Measurements from ENCODE around the gene SUPT16H.
A peak's percentile ranks its signal among the peaks of the same experiment; 100 is the strongest.

DNA sequence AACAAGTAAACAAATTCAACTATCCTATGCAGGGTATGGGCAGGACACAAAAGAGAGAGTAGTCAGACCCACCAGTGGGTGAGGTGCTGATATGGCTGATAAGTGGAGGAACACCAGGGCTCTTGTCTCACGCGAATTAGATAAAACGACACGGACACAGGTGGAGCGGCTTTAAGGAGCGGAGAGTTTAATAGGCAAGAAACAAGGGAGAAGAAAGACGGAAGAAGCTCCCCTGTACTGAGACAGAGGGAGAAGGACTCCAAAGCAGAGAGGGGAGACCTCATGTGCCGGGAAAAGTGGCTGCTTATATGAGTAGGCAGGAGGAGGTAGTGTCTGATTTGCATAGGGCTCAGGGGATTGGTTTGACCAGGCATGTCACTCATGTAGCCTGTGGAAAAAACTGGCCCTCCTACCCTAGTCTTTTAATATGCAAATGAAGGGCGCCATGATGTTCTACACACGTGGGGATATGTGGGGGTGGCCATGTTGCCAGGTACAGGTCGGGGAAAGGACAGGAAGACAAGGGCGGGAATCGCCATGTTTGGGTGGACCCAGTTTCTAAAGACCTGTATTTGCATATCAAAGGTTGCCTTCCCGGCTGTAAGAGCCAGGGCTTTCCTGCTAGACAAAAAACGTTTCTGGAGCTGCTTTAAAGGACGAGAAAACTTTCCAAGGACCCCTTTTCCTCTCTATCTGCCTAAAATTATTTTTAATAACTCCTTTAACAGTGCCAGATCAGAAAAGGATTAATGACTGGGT, 75.2 kb downstream of the SUPT16H start:
- TF ChIP-seq POLR2AphosphoS5 (IDR thresholded peaks at IDR 0.05) (no peak), TAF1 (IDR thresholded peaks at IDR 0.05; ENCODE audit: low read depth) (no peak), MXI1 (conservative IDR thresholded peaks at IDR 0.05; ENCODE audit: poor library complexity, severe bottlenecking) (peak; percentile 68), EP300 (conservative IDR thresholded peaks at IDR 0.05; ENCODE audit: poor library complexity, severe bottlenecking) (no peak)
- TF ChIP-seq, protein P1, sequence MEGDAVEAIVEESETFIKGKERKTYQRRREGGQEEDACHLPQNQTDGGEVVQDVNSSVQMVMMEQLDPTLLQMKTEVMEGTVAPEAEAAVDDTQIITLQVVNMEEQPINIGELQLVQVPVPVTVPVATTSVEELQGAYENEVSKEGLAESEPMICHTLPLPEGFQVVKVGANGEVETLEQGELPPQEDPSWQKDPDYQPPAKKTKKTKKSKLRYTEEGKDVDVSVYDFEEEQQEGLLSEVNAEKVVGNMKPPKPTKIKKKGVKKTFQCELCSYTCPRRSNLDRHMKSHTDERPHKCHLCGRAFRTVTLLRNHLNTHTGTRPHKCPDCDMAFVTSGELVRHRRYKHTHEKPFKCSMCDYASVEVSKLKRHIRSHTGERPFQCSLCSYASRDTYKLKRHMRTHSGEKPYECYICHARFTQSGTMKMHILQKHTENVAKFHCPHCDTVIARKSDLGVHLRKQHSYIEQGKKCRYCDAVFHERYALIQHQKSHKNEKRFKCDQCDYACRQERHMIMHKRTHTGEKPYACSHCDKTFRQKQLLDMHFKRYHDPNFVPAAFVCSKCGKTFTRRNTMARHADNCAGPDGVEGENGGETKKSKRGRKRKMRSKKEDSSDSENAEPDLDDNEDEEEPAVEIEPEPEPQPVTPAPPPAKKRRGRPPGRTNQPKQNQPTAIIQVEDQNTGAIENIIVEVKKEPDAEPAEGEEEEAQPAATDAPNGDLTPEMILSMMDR (IDR thresholded peaks at IDR 0.05; ENCODE audit: poor library complexity, severe bottlenecking), result no peak
- TF ChIP-seq, protein P2, sequence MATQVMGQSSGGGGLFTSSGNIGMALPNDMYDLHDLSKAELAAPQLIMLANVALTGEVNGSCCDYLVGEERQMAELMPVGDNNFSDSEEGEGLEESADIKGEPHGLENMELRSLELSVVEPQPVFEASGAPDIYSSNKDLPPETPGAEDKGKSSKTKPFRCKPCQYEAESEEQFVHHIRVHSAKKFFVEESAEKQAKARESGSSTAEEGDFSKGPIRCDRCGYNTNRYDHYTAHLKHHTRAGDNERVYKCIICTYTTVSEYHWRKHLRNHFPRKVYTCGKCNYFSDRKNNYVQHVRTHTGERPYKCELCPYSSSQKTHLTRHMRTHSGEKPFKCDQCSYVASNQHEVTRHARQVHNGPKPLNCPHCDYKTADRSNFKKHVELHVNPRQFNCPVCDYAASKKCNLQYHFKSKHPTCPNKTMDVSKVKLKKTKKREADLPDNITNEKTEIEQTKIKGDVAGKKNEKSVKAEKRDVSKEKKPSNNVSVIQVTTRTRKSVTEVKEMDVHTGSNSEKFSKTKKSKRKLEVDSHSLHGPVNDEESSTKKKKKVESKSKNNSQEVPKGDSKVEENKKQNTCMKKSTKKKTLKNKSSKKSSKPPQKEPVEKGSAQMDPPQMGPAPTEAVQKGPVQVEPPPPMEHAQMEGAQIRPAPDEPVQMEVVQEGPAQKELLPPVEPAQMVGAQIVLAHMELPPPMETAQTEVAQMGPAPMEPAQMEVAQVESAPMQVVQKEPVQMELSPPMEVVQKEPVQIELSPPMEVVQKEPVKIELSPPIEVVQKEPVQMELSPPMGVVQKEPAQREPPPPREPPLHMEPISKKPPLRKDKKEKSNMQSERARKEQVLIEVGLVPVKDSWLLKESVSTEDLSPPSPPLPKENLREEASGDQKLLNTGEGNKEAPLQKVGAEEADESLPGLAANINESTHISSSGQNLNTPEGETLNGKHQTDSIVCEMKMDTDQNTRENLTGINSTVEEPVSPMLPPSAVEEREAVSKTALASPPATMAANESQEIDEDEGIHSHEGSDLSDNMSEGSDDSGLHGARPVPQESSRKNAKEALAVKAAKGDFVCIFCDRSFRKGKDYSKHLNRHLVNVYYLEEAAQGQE (IDR thresholded peaks at IDR 0.05; ENCODE audit: borderline replicate concordance), result no peak
